Prostate gland (tissue), 2 donors: ENCODE data around the gene ADAMTSL3. TPM values are rescaled to one million over a fixed set of nuclear protein-coding genes. Genes with fewer than 3 reads are reported as not detected.

Source experiments
- DNase-seq: peaks from one replicate; pipeline ENCODE4 v3.0.0-alpha.2; 2019; ENCODE audit warnings: low spot score
- H3K27ac ChIP-seq, 2 donors: fragments of 200-600 bp; sonication (generic); 2 replicates each; pipeline ENCODE4 v1.5.1; 2017 to 2019
- H3K27me3 ChIP-seq: fragments of 200-600 bp; sonication (generic); replicated peaks from 2 replicates; pipeline ENCODE4 v1.5.1; 2019; ENCODE audit not compliant: insufficient read depth
- H3K36me3 ChIP-seq, 2 donors: fragments of 200-600 bp; sonication (generic); 1 replicate in 1 of 2; 2 replicates in 1 of 2; pipeline versions ENCODE4 v1.5.1 to v1.8.1; 2017 to 2019
- H3K4me1 ChIP-seq: fragments of 200-600 bp; sonication (generic); replicated peaks from 2 replicates; pipeline ENCODE4 v1.5.1; 2019
- H3K4me3 ChIP-seq, 2 donors: fragments of 200-600 bp; sonication (generic); 2 replicates each; pipeline ENCODE4 v1.5.1; 2017 to 2019
- H3K9me3 ChIP-seq: fragments of 200-600 bp; sonication (generic); 2 replicates; pipeline ENCODE4 v1.5.1; 2017
- POLR2A ChIP-seq: fragments of 450-650 bp; IDR thresholded peaks from one replicate; pipeline ENCODE4 v1.6.1; 2016; ENCODE audit warnings: antibody characterized with exemption, mild to moderate bottlenecking
- POLR2AphosphoS5 ChIP-seq: sonication (generic); formaldehyde crosslinking; IDR thresholded peaks from one replicate; pipeline ENCODE4 v1.6.1; 2017; ENCODE audit warnings: antibody characterized with exemption
- whole genome bisulfite sequencing: methylation state at CpG from one replicate; pipeline ENCODE4 v1.1.5; 2018; 5-methylcytosine and 5-hydroxymethylcytosine counted together
- intact Hi-C: fragments of 100-400 bp; cut with DNase I; formaldehyde crosslinking; loops from one replicate; pipeline ENCODE4 v1.14.2; 2022
- total RNA-seq, 2 donors: library from RNA; depleted of rRNA; stranded (reverse); fragments of >200 nt; gene quantifications; one replicate each; pipeline ENCODE4 v1.1.0, GENCODE V29; 2016
- TF ChIP-seq, protein P1 (sequence below), 4 experiments: fragments of 200-600 bp in 2 of 4; fragments of 450-650 bp in 2 of 4; sonication (generic) in 2 of 4; IDR thresholded peaks; 1 replicate in 3 of 4; 2 replicates in 1 of 4; pipeline ENCODE4 v1.5.1; 2016 to 2019; ENCODE audit warnings: antibody characterized with exemption in 4 of 4, mild to moderate bottlenecking in 2 of 4, moderate library complexity in 2 of 4

The ADAMTSL3 gene
- total RNA-seq, 2 donors from 2014 or later, result 4.5 to 25.2 TPM

DNA sequence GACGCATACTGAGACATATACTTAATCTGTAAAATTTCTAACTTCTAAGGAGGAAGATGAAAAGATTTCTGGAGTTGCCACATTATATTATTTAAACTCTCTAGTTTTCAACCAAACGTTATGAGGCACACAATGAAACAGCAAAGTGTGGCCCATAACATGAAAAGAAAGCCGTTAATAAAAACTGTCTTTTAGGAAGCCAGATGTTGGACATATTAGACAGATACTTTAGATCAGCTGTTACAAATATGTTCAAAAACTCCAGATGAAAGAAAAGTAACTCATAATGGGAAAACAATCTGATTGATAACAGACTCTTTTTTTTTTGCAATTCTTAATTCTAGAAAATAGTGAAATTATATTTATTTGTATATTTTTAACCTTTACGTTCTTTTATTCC is 34.3 kb downstream of the ADAMTSL3 start:
- 82% methylated on average over 4 of the region's 4 CpGs for WGBS
- H3K9me3 ChIP-seq, result no peaks in the 10 kb centered on the region
- intact Hi-C loops, result no loop called here
- H3K27me3 ChIP-seq, result no peaks in the 10 kb centered on the region
- H3K27ac ChIP-seq, result no peak overlapping the region
- H3K4me1 ChIP-seq, result no peaks in the 10 kb centered on the region
- TF ChIP-seq POLR2AphosphoS5, result no peak
- TF ChIP-seq, protein P1, sequence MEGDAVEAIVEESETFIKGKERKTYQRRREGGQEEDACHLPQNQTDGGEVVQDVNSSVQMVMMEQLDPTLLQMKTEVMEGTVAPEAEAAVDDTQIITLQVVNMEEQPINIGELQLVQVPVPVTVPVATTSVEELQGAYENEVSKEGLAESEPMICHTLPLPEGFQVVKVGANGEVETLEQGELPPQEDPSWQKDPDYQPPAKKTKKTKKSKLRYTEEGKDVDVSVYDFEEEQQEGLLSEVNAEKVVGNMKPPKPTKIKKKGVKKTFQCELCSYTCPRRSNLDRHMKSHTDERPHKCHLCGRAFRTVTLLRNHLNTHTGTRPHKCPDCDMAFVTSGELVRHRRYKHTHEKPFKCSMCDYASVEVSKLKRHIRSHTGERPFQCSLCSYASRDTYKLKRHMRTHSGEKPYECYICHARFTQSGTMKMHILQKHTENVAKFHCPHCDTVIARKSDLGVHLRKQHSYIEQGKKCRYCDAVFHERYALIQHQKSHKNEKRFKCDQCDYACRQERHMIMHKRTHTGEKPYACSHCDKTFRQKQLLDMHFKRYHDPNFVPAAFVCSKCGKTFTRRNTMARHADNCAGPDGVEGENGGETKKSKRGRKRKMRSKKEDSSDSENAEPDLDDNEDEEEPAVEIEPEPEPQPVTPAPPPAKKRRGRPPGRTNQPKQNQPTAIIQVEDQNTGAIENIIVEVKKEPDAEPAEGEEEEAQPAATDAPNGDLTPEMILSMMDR (IDR thresholded peaks at IDR 0.05), result no peak
- no peak for TF ChIP-seq POLR2A
- DNase-seq, result no peak
- no peak overlapping the region for H3K4me3 ChIP-seq
- no peaks in the 10 kb centered on the region for H3K36me3 ChIP-seq

DNA sequence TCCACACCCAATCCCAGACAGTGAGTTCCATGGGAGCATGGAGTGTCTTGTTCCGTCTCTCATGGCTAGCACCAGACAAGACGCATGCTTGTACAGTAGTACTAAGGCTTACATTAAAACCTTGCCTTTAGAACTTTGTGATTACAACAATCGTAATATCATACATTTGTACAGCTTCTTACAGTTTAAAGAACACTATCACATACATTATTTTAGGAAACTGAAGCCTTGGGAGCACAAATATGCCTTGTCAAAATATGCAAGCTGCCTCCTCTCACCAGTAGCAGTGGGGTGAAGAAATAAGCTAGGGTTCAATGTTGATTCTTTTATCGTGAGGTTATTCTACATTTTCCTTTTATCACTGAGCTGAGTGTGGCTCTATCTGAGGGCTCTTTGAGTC is 36.8 kb downstream of the ADAMTSL3 start:
- no peak overlapping the region for H3K4me3 ChIP-seq
- no peaks in the 10 kb centered on the region for H3K4me1 ChIP-seq
- WGBS, result 89% methylated on average over 4 of the region's 4 CpGs

DNA sequence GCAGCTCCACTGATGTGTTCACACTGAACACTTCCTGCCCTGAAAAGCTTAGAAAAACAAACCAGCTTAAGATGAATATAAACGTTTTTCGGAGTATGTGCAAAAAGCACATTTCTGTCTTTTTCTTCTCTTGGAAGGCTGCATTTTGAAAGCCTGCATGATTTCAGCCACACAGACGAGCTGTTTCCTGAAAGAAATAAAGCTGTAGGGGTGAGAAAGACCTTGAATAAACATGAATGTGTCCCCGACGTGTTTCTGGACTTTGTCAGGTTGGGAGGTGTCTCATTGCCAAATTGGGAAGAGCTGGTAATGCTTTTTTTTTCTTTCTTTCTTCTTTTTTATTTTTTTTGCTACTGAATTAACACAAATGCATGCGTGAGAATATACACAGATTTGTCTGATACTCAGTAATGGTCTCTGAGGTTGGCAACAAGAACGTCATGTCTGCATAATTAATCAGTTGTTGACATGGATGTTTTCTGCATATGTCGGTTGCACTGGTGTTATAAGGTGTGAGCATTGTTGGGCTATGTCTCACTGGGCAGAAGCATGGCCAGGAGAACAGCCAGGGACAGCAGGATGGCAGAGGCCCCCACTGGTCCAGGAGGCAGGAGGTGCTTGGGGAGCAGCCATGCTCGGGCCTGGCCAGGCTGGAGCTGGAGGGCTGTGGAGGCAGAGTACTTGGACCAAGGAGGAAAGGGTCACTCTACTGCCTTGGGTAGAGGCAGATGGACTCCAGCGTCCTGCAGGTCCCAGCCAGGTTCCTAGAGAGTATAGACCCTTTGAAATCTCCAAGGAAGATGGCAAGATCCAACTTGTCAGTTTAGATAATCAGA is 39.0 kb downstream of the ADAMTSL3 start:
- TF ChIP-seq, protein P1 (IDR thresholded peaks at IDR 0.05), result no peak
- no peak for TF ChIP-seq POLR2A
- no peak for TF ChIP-seq POLR2AphosphoS5
- no peaks in the 10 kb centered on the region for H3K27me3 ChIP-seq
- H3K4me1 ChIP-seq, result no peaks in the 10 kb centered on the region
- no peaks in the 10 kb centered on the region for H3K9me3 ChIP-seq
- no peak for DNase-seq
- intact Hi-C loops, result no loop called here
- WGBS, result 50% methylated on average over 10 of the region's 10 CpGs
- no peak overlapping the region for H3K27ac ChIP-seq
- no peaks in the 10 kb centered on the region for H3K36me3 ChIP-seq
- H3K4me3 ChIP-seq, result no peak overlapping the region

More for the DNA sequence above, 36.8 kb downstream of the ADAMTSL3 start:
- intact Hi-C loops, result no loop called here
- no peaks in the 10 kb centered on the region for H3K9me3 ChIP-seq
- DNase-seq, result no peak
- no peak for TF ChIP-seq POLR2A
- TF ChIP-seq, protein P1 (IDR thresholded peaks at IDR 0.05), result no peak
- no peak for TF ChIP-seq POLR2AphosphoS5
- H3K27me3 ChIP-seq, result no peaks in the 10 kb centered on the region
- no peak overlapping the region for H3K27ac ChIP-seq
- H3K36me3 ChIP-seq, result no peaks in the 10 kb centered on the region

DNA sequence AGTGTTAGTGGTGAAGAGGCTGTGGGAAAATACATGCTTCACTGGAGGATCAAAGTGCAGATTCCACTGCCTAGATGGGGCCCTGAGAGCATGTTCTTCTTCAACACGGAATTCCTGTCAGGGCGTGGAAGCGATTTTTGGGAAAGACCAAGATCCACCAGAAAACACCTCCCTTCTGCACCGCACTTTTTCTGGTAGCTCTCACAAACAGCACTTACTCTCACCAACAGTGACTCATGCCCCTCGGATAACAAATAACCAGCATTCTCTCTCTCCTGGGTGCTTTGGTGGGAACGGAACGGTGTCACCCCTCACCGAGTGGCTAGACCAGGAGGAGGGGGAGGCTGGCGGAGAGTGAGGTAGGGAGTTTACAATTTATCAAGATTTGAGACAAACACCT is 40.1 kb downstream of the ADAMTSL3 start:
- Histone ChIP-seq H3K4me1 (no peaks in the 10 kb centered on the region), H3K4me3 (no peak overlapping the region), H3K9me3 (no peaks in the 10 kb centered on the region), H3K36me3 (no peaks in the 10 kb centered on the region), H3K27ac (no peak overlapping the region), H3K27me3 (no peaks in the 10 kb centered on the region)
- intact Hi-C loops, result no loop called here
- no peak for DNase-seq
- WGBS, result 54% methylated on average over 9 of the region's 9 CpGs
- no peak for TF ChIP-seq POLR2AphosphoS5
- no peak for TF ChIP-seq POLR2A
- TF ChIP-seq, protein P1 (IDR thresholded peaks at IDR 0.05), result no peak

DNA sequence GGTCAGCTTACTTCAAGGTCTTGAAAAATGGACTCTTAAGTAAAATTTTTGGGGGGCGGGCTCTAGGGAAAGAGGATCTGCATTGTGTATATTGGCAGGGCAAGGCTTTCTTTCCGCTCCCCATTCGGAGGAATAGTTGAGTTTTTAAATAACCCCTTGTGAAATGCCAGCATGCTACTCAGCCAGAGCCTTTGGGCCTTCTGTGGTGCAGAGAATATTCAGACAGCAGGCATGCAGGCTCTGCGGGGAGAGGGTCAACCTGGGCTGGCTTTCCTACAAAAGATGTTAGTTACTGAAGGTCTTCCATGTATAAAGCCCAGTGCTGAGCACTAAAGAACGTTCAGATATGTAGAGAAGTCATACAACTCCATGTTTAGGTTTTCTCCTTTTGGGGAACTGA is 40.6 kb downstream of the ADAMTSL3 start:
- Histone ChIP-seq H3K9me3 (no peaks in the 10 kb centered on the region), H3K27ac (no peak overlapping the region), H3K4me1 (no peaks in the 10 kb centered on the region), H3K4me3 (no peak overlapping the region), H3K27me3 (no peaks in the 10 kb centered on the region), H3K36me3 (no peaks in the 10 kb centered on the region)
- intact Hi-C loops, result no loop called here
- WGBS, result 63% methylated on average over 5 of the region's 5 CpGs
- DNase-seq, result no peak
- TF ChIP-seq POLR2A, result no peak
- no peak for TF ChIP-seq POLR2AphosphoS5
- TF ChIP-seq, protein P1 (IDR thresholded peaks at IDR 0.05), result no peak
